C4-2B (cell line): ENCODE measurements around the gene SPSB3.

Experiments used
- H3K27ac ChIP-seq: fragments of 450-650 bp; 2 replicates; pipeline ENCODE4 v1.5.1; 2017
- CTCF ChIP-seq: fragments of 450-650 bp; conservative IDR thresholded peaks from 2 replicates; pipeline ENCODE4 v1.5.1; 2017; ENCODE audit warnings: mild to moderate bottlenecking
- ZFX ChIP-seq: fragments of 450-650 bp; IDR thresholded peaks from 2 replicates; pipeline ENCODE4 v1.6.1; 2017

Gene SPSB3

GRCh38 chr16:1771864-1772361 is 10.5 kb downstream of the SPSB3 start:
- no peak for TF ChIP-seq CTCF
- TF ChIP-seq ZFX = no peak
- peak overlapping the region; percentile 94 for H3K27ac ChIP-seq

GRCh38 chr16:1771188-1771863 is 11.0 kb downstream of the SPSB3 start, which contains the start of gene NME3:
Gene NME3, minus strand, starts transcription at chr16:1771543. Its CDS starts 9 bp downstream, at chr16:1771534.
- H3K27ac ChIP-seq = peak within 1 kb of the TSS; percentile 94
- no peak for TF ChIP-seq CTCF
- peak; percentile 41; the same call in 1 of the 2 replicates for TF ChIP-seq ZFX

- H3K27ac ChIP-seq = peak overlapping the region; percentile 94
- TF ChIP-seq ZFX (no peak), CTCF (no peak)
Observed at GRCh38 chr16:1770328-1771187, 11.8 kb downstream of the SPSB3 start.

GRCh38 chr16:1769402-1770300 is 12.7 kb downstream of the SPSB3 start:
- TF ChIP-seq ZFX (no peak), CTCF (no peak)
- peak overlapping the region; percentile 94 for H3K27ac ChIP-seq

- TF ChIP-seq CTCF (no peak), ZFX (no peak)
- peak overlapping the region; percentile 94 for H3K27ac ChIP-seq
Observed at GRCh38 chr16:1768767-1769401, 13.5 kb downstream of the SPSB3 start.

- no peak for TF ChIP-seq ZFX
- no peak for TF ChIP-seq CTCF
- H3K27ac ChIP-seq = no peak overlapping the region
Observed at GRCh38 chr16:1768061-1768766, 14.2 kb downstream of the SPSB3 start.
